ENCODE data around the gene WNT9B. TPM values are rescaled to one million over a fixed set of nuclear protein-coding genes. Genes with fewer than 3 reads are reported as not detected.
"Not testable (repeated sequence)": the region's sequence is repeated elsewhere in the genome, so short reads cannot be mapped to it uniquely, and the experiment has no call there.

Gene WNT9B
- polyA plus RNA-seq, 1 donor: 0.08 TPM

- DNase-seq: no peak
Measured at GRCh38 chr17:46821482-46822387, 29.6 kb upstream of the WNT9B start.

GRCh38 chr17:46822388-46822921, 28.9 kb upstream of the WNT9B start:
- no peak for DNase-seq

GRCh38 chr17:46823657-46824056, 27.7 kb upstream of the WNT9B start:
- DNase-seq: no peak

GRCh38 chr17:46826116-46826515, 25.3 kb upstream of the WNT9B start:
- DNase-seq: no peak

DNA sequence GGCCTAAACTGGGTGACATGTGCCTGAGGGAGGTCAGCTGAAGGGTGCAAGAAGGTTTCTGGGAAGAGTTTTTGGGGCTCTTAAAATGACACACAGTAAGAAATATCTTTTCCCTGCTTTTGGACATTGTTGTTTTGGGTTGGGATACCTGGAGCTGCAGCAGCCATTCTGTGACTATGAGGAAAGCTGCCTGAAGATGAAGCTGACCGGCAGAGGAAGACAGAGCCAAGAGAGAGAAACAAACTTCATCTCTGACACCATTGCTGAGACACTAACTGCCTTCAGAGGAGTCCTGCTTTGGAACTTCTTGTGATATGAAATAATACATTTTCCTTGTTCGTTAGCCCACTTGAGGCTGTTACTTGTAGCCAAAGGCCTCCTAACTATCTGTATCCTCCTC, 24.1 kb upstream of the WNT9B start:
- DNase-seq: no peak

GRCh38 chr17:46831573-46832330, 19.6 kb upstream of the WNT9B start:
- no peak for DNase-seq

DNA sequence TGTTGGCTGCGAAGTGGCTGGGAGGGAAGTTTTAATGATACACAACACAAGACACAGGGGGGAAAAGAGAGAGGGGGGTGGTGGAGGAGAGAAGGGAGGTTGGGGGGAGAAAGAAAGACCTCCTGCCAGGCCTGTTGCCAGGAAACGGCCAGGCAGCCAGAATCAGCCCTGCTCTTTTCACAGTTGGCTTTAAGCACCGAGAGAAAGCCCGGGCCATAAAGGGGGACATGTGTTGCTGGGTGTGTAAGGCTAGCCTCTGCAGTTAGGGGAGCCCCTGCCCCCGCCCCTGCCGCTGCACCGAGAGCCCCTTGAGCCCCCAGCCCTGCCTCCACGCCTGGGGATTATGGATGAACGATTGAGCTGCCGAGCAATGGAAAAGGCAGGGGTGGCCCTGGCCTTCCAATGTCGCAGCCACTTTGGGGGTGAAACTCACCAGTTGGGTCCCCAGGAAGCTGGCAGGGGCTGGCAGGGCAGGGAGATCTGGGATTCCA, 19.0 kb upstream of the WNT9B start:
- DNase-seq: no peak

DNA sequence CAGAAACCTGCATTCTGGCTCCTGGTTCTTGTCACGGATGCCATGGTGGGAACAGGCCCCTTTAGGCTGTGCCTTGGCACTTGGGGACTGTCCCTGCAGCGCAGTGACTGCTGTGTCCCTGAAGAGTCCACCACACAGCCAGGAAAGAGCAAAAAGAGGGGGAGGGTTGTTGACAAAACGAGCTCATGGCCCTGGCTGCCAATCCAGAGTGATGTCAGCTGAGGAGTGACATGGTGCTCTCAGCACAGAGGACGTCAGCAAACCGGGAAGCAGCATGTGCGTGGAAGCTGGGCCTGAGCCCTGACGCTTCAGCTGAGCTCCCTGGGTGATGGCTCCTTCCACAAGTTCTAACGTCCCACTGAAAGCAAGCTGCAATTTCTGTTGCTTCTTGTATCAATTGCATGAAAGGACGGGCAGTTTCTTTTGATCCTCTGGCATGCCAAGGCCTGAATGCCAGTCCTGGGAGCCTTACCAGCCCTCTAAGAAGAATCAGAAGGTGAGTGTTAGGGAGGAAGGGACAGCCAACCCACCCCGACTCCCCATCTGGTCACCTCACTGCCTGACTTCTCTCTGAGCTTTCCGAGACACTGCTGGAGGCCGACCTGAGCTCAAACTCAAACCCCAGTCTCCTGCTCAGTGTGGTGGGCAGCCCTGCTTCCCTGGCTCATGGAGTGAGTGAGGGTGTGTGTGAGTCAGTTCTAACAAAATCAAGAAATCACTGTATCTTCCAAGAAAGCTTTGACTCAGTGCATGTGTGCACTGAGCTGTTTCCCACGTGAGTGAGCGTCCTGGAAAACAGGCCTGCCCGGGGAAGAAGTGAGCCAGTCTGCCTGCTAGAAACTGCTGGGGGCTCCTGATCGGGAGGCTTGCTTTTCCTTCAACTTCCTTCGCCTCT, 18.2 kb upstream of the WNT9B start:
- DNase-seq: no peak

GRCh38 chr17:46833840-46834208, 17.6 kb upstream of the WNT9B start:
- no peak for DNase-seq

DNA sequence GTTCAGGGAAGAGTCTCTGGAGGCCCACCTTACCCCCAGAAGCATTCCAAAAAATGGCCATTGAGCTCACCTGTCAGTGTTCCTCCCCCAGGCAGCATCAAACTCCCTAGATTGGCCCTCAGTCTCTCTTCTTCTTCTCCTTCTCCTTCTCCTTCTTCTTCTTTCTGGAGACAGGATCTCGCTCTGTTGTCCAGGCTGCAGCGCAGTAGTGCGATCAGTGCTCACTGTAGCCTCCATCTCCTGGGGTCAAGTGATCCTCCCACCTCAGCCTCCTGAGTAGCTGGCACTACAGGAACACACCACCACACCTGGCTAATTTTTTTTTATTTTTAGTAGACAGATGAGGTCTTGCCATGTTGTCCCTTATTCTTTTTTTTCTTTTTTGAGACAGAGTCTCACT, 16.5 kb upstream of the WNT9B start:
- no peak for DNase-seq

DNA sequence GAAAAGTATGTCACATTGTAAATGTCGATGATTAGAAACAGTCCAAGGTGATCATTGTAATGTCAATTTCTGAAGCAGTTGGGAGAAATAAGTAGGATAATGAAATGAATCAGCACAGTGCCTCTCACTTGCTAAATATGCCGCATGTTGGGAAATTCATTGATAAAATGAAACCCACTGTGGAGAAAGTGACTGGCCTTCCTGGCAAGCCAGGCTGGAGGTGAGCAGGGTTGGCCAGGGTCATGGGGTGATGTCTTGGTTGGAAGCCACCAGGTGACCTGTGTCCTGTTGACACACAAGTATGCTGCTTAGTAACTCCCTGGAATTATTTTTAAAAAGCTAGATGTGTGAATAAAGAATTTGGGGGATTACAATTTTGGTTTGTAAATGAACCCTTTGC, 14.9 kb upstream of the WNT9B start:
- no peak for DNase-seq

DNA sequence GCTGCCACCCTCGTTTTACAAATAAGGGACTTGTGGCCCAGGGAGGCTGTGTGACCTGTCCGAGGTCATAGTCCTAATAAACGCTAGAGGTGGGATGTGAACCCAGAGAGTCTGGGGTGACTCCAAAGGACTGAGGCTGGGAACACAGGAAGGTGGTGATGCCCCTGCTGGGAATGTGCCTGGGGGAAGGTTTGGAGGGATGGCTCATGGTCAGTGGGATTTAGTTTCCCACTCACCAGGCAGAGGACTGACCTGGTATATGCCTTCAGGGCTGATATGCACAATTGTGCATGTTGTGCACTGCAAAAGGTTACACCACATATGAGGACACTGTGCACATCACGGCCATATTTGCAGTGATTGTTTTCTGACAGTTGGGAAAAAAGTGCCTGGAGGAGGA, 13.9 kb upstream of the WNT9B start:
- no peak for DNase-seq

DNA sequence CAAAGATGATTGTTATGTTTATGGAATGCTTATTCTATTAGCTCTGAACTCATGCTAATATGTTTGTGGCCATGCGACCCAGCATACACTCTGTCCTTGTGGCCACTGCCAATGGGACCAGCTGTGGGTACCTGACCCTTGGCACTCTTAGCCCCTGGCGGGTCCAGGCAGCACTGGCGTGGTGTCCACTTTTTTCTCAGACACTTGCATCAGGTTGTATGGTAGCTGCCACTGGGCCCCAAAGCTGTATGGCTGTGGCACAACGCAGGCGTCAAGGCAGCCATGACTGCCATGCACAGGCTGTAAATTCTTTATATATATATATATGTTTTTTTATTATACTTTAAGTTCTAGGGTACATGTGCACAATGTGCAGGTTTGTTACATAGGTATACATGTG, 12.2 kb upstream of the WNT9B start:
- DNase-seq: no peak

DNA sequence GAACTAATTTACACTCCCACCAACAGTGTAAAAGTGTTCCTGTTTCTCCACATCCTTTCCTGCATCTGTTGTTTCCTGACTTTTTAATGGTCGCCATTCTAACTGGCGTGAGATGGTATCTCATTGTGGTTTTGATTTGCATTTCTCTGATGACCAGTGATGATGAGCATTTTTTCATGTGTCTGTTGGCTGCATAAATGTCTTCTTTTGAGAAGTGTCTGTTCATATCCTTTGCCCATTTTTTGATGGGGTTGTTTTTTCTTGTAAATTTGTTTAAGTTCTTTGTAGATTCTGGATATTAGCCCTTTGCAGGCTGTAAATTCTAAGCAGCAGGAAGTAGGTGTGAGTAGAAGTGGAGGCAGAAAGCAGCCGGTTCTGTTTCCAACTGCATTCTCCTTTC, 10.8 kb upstream of the WNT9B start:
- not testable (repeated sequence) for DNase-seq

DNA sequence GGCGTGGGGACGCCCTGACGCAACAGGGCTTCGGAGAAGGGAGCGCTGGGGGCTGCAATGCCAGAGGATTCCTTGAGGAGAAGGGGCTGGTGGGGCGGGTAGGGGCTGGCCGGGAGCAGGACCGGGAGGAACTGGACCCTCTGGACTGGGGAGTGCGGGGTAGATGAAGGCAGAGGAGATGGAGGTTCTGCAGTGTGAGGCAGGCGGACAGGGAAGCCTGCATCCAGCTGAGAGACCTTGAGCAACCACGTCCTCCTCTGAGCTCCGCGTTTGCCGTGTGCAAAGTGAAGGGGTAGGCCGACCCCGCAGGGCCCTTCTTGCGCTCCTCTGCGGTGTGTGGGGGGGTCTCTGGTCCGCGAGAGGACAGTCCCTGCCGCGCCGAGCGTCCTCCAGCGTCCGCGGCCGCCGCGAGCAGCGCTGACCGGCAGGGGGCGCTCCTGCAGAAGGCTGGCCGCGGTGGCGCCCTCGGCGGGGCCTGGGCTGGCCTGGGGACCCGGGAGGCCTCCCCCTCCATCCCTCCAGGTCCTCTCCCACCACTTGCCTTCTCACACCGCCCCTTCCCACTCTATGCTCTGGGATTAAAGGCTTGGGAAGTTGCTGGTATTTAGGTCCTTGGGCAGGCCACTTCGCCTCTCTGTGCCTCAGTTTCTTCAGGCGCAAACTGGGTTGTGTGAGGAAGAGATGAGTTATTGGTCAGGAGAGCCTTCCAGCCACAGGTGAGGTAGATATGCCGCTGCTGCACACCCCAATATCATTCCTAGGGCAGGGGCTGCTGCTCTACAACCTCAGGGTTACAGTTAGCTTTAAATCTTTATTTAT, 9.6 kb upstream of the WNT9B start:
- DNase-seq: no peak

DNA sequence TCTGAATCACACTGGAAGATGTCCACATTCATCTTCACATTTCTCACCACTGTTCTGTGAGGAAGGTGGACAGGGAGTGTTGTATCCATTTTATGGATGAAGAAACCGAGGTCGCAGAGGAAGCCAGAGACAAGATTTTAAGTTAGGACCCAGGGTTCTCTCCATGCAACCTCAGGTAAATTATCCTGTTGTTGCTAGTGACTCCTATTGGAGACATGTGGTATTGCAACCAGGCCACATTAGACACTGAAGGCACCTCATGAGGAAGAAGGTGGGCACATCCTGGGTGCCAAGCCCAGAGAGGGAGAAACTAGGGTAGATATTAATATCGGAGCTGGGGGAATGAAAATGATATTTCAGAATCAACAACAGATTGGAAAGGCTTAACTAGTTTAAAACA, 8.5 kb upstream of the WNT9B start:
- DNase-seq: no peak

DNA sequence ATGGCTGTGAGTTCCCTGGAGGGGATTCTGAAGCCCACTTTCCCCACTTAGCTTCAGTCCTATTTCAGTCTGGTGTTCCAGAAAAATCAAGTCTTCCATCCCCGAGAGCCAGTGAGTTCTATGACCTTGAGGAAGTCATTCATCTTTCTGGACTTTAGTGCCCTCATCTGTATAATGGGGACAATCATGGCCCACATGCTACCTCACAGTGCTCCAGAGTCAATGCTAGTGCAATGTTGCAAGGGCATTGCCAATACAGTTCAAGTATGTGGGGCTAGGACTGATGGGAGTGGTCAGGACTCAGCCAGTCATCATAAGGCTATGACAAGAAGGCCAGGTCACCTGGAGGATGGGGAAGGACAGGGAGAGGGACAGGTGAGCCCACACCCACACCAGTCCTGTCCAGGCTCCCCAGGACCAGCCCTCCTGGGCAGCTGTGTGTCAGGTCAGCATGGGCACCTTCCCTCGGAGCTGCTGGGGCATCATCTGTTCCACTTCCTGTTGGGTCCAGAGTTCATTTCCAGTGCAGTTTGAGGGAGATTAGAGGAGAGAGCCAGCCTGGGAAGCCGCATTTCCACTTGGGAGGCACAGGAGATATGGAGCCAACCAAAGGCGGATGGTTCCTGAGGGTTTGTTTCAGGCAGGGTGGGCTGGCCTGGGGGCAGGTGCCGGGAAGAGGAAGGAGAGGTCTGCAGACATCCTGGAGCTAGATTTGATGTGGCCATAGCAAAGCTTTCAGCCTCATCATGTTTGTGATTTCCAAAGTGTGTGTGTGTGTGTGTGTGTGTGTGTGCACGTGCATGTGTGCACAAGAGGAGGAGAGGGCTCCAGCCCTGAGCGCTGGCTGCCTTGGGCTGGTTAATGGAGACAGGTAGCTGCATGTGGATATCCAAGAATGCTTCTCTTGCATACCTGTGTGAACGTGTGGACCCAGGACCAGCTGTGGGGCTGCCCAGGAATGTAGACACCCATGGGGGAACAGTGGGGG, 3.9 kb upstream of the WNT9B start:
- no peak for DNase-seq

- DNase-seq: no peak
Measured at GRCh38 chr17:46848534-46848933, 2.8 kb upstream of the WNT9B start.

DNA sequence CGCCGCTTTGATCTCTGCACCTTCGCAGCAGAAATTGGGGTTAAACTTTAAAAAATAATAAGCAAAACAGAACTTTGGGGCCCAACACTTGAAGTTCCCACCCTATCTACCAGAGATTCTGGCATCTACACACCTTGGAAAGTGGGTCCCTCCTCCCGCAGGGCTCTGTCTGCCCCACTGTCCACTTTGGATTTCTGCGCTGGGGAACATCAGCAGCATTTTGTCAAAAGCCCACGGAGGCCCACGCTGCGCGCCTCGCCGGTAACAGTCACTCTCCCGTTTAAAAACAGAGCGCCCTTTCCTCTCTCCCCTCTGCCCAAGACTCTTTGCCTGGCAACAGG, 725 bp upstream of the WNT9B start:
- DNase-seq: no peak

DNA sequence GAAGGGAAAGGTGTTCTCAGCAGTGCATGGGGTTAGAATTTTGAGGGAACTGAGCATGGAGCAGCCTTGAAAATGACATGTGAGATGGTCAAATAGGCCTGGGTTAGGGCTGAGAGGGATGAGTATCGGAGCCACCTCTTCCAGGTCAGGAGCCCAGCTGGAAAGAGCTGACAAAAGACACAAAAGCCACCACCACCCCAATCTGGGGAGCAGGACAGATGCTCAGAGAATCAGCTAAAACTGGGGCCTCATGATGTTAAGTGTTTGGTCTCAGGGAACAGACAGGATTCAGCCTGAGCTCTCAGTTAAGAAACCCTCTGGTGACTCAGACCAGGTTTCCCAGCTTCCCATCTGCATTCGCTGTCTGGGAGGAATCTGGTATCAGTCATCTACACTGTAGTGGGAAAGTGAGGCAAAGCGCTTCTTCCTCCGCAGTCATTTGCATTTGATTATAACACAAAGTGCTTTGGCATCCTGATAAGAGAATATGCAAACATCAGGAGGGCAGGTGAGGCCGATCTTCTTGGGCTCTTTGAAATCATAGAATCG, 2.6 kb downstream of the WNT9B start:
- DNase-seq: no peak

Data from hindlimb muscle (tissue), 1 donor.